ENCODE measurements around the gene BCAT1. TPM values are rescaled to one million over a fixed set of nuclear protein-coding genes. Genes with fewer than 3 reads are reported as not detected.

The BCAT1 gene
- total RNA-seq, 3 donors from 2014 or later (not counting 1 experiment from before 2014, with no cell fraction given) = 0.61 to 4.4 (median 1.3) TPM

DNA sequence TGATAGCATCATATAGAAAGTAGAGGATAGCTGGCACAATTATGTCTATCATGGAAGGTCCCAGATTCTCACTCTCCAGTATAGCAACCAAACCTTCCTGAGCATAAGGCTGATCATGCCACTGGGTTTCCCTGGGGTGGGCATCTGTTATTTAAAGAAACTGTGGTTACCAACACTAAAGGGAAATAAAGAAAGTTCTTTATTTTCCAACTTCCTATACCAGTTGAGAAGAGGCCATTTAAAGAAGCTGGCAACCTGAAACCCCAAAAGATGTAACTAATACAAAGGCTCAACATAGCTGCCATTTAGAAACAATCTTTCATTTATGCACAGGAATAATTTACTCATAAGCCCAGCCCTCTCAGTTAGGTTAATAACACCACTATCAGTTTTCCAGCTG, 3.1 kb downstream of the BCAT1 start:
- DNase-seq (no peak), ATAC-seq (no peak)
- Histone ChIP-seq H3K27me3 (ENCODE audit: control insufficient read depth, insufficient read depth, low read length) (peaks cover 12% of the 10 kb centered on the region), H3K4me1 (ENCODE audit: control insufficient read depth, insufficient read depth, low read length) (peaks cover 12% of the 10 kb centered on the region), H3K4me3 (ENCODE audit: low read length) (no peak overlapping the region), H3K27ac (ENCODE audit: low read length) (no peak overlapping the region), H3K9me3 (ENCODE audit: control insufficient read depth, insufficient read depth, low read length) (no peaks in the 10 kb centered on the region), H3K36me3 (ENCODE audit: control insufficient read depth, insufficient read depth, low read length) (no peaks in the 10 kb centered on the region)
- peaks cover 38 to 66% of the 10 kb centered on the region in 2 donors for H3K27me3 Mint-ChIP-seq (ENCODE audit: low read depth in 2 of 2)
- peaks cover 26 to 28% of the 10 kb centered on the region in 2 donors for H3K4me1 Mint-ChIP-seq
- intact Hi-C loops (cut with micrococcal nuclease) = no loop called here
- no peaks in the 10 kb centered on the region for H3K36me3 Mint-ChIP-seq
- H3K9me3 Mint-ChIP-seq = no peaks in the 10 kb centered on the region
- H3K27ac Mint-ChIP-seq = no peak overlapping the region
- TF ChIP-seq, protein P1, sequence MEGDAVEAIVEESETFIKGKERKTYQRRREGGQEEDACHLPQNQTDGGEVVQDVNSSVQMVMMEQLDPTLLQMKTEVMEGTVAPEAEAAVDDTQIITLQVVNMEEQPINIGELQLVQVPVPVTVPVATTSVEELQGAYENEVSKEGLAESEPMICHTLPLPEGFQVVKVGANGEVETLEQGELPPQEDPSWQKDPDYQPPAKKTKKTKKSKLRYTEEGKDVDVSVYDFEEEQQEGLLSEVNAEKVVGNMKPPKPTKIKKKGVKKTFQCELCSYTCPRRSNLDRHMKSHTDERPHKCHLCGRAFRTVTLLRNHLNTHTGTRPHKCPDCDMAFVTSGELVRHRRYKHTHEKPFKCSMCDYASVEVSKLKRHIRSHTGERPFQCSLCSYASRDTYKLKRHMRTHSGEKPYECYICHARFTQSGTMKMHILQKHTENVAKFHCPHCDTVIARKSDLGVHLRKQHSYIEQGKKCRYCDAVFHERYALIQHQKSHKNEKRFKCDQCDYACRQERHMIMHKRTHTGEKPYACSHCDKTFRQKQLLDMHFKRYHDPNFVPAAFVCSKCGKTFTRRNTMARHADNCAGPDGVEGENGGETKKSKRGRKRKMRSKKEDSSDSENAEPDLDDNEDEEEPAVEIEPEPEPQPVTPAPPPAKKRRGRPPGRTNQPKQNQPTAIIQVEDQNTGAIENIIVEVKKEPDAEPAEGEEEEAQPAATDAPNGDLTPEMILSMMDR (IDR thresholded peaks at IDR 0.05) = no peak
- H3K4me3 Mint-ChIP-seq = no peak overlapping the region

DNA sequence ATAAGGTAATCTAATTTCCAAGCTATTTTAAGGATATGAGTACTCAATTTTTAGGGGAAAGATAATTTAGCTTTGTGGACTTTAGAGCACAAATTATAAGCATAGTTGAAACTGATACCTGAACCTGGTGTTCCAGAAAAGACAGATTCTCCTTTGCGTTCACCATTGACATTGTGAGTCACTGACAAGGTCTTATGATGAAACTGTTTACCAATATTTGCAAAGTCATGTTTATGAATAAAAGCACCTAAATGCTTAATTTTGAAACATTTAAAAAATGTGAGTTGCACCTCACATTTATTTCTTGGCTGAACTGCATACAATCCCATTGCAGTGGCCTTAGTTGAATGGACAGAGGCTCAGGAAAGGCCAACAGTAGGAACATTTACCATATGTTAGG, 3.9 kb downstream of the BCAT1 start:
- peaks cover 12% of the 10 kb centered on the region for H3K27me3 ChIP-seq (ENCODE audit: control insufficient read depth, insufficient read depth, low read length)
- no peak overlapping the region for H3K27ac ChIP-seq (ENCODE audit: low read length)
- TF ChIP-seq, protein P1 (IDR thresholded peaks at IDR 0.05) = no peak
- DNase-seq (no peak), ATAC-seq (no peak)
- WGBS (ENCODE audit: insufficient coverage) = 100% methylated on average over 1 of the region's 1 CpG
- Mint-ChIP-seq H3K27ac (no peak overlapping the region), H3K4me3 (no peak overlapping the region), H3K9me3 (no peaks in the 10 kb centered on the region), H3K27me3 (ENCODE audit: low read depth in 2 of 2) (peaks cover 35 to 58% of the 10 kb centered on the region in 2 donors), H3K4me1 (peaks cover 18 to 20% of the 10 kb centered on the region in 2 donors), H3K36me3 (no peaks in the 10 kb centered on the region)
- H3K4me3 ChIP-seq (ENCODE audit: low read length) = no peak overlapping the region
- no peaks in the 10 kb centered on the region for H3K36me3 ChIP-seq (ENCODE audit: control insufficient read depth, insufficient read depth, low read length)
- H3K9me3 ChIP-seq (ENCODE audit: control insufficient read depth, insufficient read depth, low read length) = no peaks in the 10 kb centered on the region
- peaks cover 12% of the 10 kb centered on the region for H3K4me1 ChIP-seq (ENCODE audit: control insufficient read depth, insufficient read depth, low read length)
- intact Hi-C loops (cut with micrococcal nuclease) = no loop called here

DNA sequence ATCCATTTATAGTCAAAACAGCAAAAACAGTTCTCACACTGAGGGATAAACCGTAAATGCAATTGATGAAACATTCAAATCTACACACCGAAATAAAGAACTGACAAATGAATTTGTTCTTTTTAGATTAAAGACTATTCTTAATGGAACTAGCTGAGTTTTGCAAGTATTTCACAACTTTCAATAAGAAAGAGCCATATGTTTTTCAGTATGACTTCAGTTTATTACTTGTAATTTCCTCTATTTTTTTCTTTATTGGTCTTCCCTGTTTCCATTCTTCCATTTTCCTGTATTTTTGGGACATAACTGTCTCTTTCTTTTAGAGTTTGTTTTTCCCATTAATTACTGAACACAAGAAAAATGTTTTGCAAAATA, 4.3 kb downstream of the BCAT1 start:
- Mint-ChIP-seq H3K36me3 (no peaks in the 10 kb centered on the region), H3K4me1 (peaks cover 17 to 19% of the 10 kb centered on the region in 2 donors), H3K4me3 (no peak overlapping the region), H3K9me3 (no peaks in the 10 kb centered on the region), H3K27ac (no peak overlapping the region), H3K27me3 (ENCODE audit: low read depth in 2 of 2) (peaks cover 33 to 53% of the 10 kb centered on the region in 2 donors)
- H3K9me3 ChIP-seq (ENCODE audit: control insufficient read depth, insufficient read depth, low read length) = no peaks in the 10 kb centered on the region
- intact Hi-C loops (cut with micrococcal nuclease) = no loop called here
- no peaks in the 10 kb centered on the region for H3K36me3 ChIP-seq (ENCODE audit: control insufficient read depth, insufficient read depth, low read length)
- no peak overlapping the region for H3K27ac ChIP-seq (ENCODE audit: low read length)
- H3K4me1 ChIP-seq (ENCODE audit: control insufficient read depth, insufficient read depth, low read length) = peaks cover 12% of the 10 kb centered on the region
- DNase-seq (no peak), ATAC-seq (no peak)
- H3K4me3 ChIP-seq (ENCODE audit: low read length) = no peak overlapping the region
- peaks cover 12% of the 10 kb centered on the region for H3K27me3 ChIP-seq (ENCODE audit: control insufficient read depth, insufficient read depth, low read length)
- TF ChIP-seq, protein P1 (IDR thresholded peaks at IDR 0.05) = no peak
- WGBS (ENCODE audit: insufficient coverage) = no CpG with 5 or more reads among the region's 2 CpGs

DNA sequence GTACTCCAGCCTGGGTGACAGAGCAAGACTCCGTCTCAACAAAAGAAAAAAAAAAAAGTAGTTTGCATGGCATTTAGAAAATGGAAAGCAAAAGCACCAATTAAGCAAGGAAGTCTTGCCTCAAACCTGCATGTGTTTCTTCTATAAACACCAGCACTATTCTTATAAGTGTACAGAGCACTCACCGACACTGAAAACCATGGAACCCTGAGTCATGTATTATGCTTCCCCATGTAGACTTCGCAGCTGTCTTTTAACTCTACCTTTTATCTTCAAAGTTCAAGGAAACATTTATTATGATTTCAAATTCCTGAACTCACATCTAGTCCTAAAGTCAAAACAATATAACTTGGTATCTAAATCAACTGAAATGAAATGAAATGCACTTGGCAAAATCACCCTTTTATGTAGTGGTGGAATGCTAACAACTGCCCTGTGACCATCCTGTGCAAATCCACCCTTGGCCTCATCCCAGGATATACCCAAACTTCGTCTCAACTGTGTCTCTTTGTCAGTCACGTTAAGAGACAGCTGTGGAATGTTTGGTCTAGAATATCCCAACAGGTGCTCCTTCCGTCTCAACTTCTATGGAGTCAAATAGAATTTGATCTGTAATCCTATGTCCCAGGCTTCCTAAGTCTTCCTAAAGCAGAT, 4.8 kb downstream of the BCAT1 start:
- ATAC-seq = no peak
- Histone ChIP-seq H3K4me3 (ENCODE audit: low read length) (no peak overlapping the region), H3K27me3 (ENCODE audit: control insufficient read depth, insufficient read depth, low read length) (peaks cover 10% of the 10 kb centered on the region), H3K4me1 (ENCODE audit: control insufficient read depth, insufficient read depth, low read length) (peaks cover 9% of the 10 kb centered on the region), H3K36me3 (ENCODE audit: control insufficient read depth, insufficient read depth, low read length) (no peaks in the 10 kb centered on the region), H3K27ac (ENCODE audit: low read length) (no peak overlapping the region), H3K9me3 (ENCODE audit: control insufficient read depth, insufficient read depth, low read length) (no peaks in the 10 kb centered on the region)
- no peak for DNase-seq
- TF ChIP-seq, protein P1 (IDR thresholded peaks at IDR 0.05) = no peak
- Mint-ChIP-seq H3K9me3 (no peaks in the 10 kb centered on the region), H3K4me3 (no peak overlapping the region), H3K36me3 (no peaks in the 10 kb centered on the region), H3K4me1 (peaks cover 12 to 14% of the 10 kb centered on the region in 2 donors), H3K27me3 (ENCODE audit: low read depth in 2 of 2) (peaks cover 29 to 48% of the 10 kb centered on the region in 2 donors), H3K27ac (no peak overlapping the region)
- intact Hi-C loops (cut with micrococcal nuclease) = no loop called here
- 89% methylated on average over 6 of the region's 6 CpGs for WGBS (ENCODE audit: insufficient coverage)

All from natural killer cell (primary cell).